ENCODE data around the gene NPM1. TPM values are rescaled to one million over a fixed set of nuclear protein-coding genes. Genes with fewer than 3 reads are reported as not detected.

NPM1 gene
- total RNA-seq, 1 experiment from 2014 or later, result 3,122 TPM

- Histone ChIP-seq H2AFZ (ENCODE audit: low read length) (no peak overlapping the region), H2BK20ac (ENCODE audit: low read depth, low read length, poor library complexity, severe bottlenecking) (no peak overlapping the region), H4K20me1 (ENCODE audit: control insufficient read depth, insufficient read depth, insufficient read length) (no peaks in the 10 kb centered on the region), H3K56ac (ENCODE audit: insufficient read length, low read depth, low read length) (no peak overlapping the region), H3K18ac (ENCODE audit: insufficient read length, low read depth, low read length) (no peak overlapping the region), H3K4me1 (ENCODE audit: insufficient read depth, low read length) (no peaks in the 10 kb centered on the region), H4K5ac (ENCODE audit: insufficient read length, low read depth, low read length) (no peak overlapping the region), H3K9ac (ENCODE audit: extremely low read depth, insufficient read length, low read length) (no peak overlapping the region), H4K91ac (ENCODE audit: insufficient read length, low read depth, low read length) (no peak overlapping the region), H3K23ac (ENCODE audit: insufficient read length, low read depth, low read length) (no peak overlapping the region), H3K79me2 (ENCODE audit: insufficient read depth, low read length) (no peaks in the 10 kb centered on the region), H3K27me3 (ENCODE audit: insufficient read depth, low read length) (no peaks in the 10 kb centered on the region), H3K4me2 (ENCODE audit: insufficient read depth, insufficient read length, low read length) (no peak overlapping the region), H3K4ac (ENCODE audit: low read depth, low read length) (no peak overlapping the region), H3K9me3 (ENCODE audit: control insufficient read depth, low read depth, low read length) (no peaks in the 10 kb centered on the region), H3T11ph (ENCODE audit: low read length) (no peak overlapping the region), H3K23me2 (ENCODE audit: insufficient read length, low read depth, low read length, poor library complexity, severe bottlenecking) (no peaks in the 10 kb centered on the region), H2BK12ac (ENCODE audit: insufficient read length, low read depth, low read length) (no peak overlapping the region), H3K79me1 (ENCODE audit: insufficient read depth, low read depth, low read length, poor library complexity, severe bottlenecking) (no peaks in the 10 kb centered on the region), H3K27ac (ENCODE audit: insufficient read length, low read depth, low read length) (no peak overlapping the region), H2BK5ac (ENCODE audit: insufficient read length, low read length) (no peak overlapping the region), H2BK15ac (ENCODE audit: low read depth, low read length) (no peak overlapping the region), H2AK5ac (ENCODE audit: insufficient read length, low read length) (no peak overlapping the region), H2BK120ac (ENCODE audit: low read depth, low read length, poor library complexity, severe bottlenecking) (no peak overlapping the region), H3K14ac (ENCODE audit: insufficient read depth, low read length) (no peak overlapping the region), H4K8ac (replicated peaks; ENCODE audit: insufficient read length, low read depth, low read length) (no peak overlapping the region)
- H3K4me3 Mint-ChIP-seq, result no peak overlapping the region
- peak; percentile 81 for TF ChIP-seq CTCF (conservative IDR thresholded peaks at IDR 0.05)
- no peak overlapping the region for H3K27ac Mint-ChIP-seq
- H3K4me1 Mint-ChIP-seq, result peaks cover 6 to 7% of the 10 kb centered on the region in 2 experiments
- WGBS (ENCODE audit: extremely low coverage, insufficient read length, low lambda C conversion rate), result no CpG with 5 or more reads among the region's 7 CpGs
- H3K36me3 Mint-ChIP-seq (ENCODE audit: insufficient read depth in 1 of 3, low read depth in 3 of 3), result no peaks in the 10 kb centered on the region
- no peaks in the 10 kb centered on the region for H3K9me3 Mint-ChIP-seq
- DNase-seq, result peak; percentile 61
- H3K27me3 Mint-ChIP-seq (ENCODE audit: low read depth), result peaks cover 5% of the 10 kb centered on the region
Observed at GRCh38 chr5:171365351-171365750, 22.3 kb upstream of the NPM1 start.
